NT2/D1 (cell line): ENCODE measurements around the gene ZNF273.

Source experiments
- YY1 ChIP-seq: IDR thresholded peaks from 2 replicates; pipeline ENCODE4 v1.6.1; 2011; ENCODE audit not compliant: insufficient read length, insufficient read depth
- ZNF274 ChIP-seq: IDR thresholded peaks from 2 replicates; pipeline ENCODE4 v1.6.1; 2011; ENCODE audit warnings: mild to moderate bottlenecking, low read depth, low read length

DNA sequence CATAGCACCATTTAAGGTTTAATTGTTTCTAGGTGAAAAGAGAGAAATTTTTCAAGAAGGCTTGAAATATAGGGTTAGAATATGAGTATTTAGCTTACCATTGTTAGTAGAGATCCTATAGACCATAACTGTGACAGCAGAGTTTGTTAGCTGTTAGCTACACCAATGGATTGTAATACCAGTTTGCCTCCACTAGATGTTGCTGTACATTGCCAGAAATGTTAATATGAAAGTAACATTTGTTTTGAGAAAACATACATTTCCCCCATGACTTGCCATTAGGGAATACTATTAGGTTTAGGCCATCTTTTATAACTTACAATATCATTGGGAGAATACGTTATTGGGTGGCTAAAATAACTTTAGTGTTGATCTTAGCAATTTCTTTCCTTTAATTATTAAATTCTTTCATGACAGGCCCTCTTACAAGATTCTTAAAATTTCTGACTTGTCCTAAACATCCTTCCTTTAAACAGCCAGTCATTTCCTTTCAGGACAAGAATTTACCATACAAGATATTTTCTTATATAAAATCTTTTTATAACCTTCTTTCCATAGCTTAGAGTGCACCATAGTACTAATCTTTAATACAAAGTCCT, 48.3 kb downstream of the ZNF273 start:
- no peak for TF ChIP-seq YY1
- TF ChIP-seq ZNF274: no peak
